D721Med (cell line): Measurements from ENCODE around the gene SH3PXD2A.
"Not testable (repeated sequence)": the region's sequence is repeated elsewhere in the genome, so short reads cannot be mapped to it uniquely, and the experiment has no call there.

Source experiments
- DNase-seq: peaks from one replicate; pipeline ENCODE4 v3.0.0; 2011; ENCODE audit warnings: low spot score; ENCODE audit not compliant: insufficient read length
- FAIRE-seq: peaks from 2 replicates; lab custom pipeline; 2011; peaks lifted over from hg19 to GRCh38; lab: Jason Lieb, UNC
- CTCF ChIP-seq: IDR thresholded peaks from 2 replicates; pipeline ENCODE4 v1.5.1; 2012; ENCODE audit warnings: mild to moderate bottlenecking, control low read depth; ENCODE audit not compliant: insufficient read depth; ENCODE audit errors: missing control alignments

SH3PXD2A gene

GRCh38 chr10:103736044-103736443 is 119.3 kb downstream of the SH3PXD2A start:
- FAIRE-seq (no peak), DNase-seq (no peak)
- TF ChIP-seq CTCF = no peak

- TF ChIP-seq CTCF = no peak
- FAIRE-seq (no peak), DNase-seq (no peak)
Observed at GRCh38 chr10:103734731-103735130, 120.6 kb downstream of the SH3PXD2A start.

GRCh38 chr10:103733045-103733419 is 122.3 kb downstream of the SH3PXD2A start:
- TF ChIP-seq CTCF = no peak
- FAIRE-seq = no peak
- no peak for DNase-seq

GRCh38 chr10:103732339-103733044 is 122.9 kb downstream of the SH3PXD2A start:
- no peak for FAIRE-seq

GRCh38 chr10:103731609-103732270 is 123.6 kb downstream of the SH3PXD2A start:
- no peak for FAIRE-seq
- TF ChIP-seq CTCF = no peak
- no peak for DNase-seq

More at GRCh38 chr10:103732339-103733044, 122.9 kb downstream of the SH3PXD2A start:
- no peak for TF ChIP-seq CTCF
- no peak for DNase-seq

- FAIRE-seq, DNase-seq: not testable (repeated sequence)
Observed at GRCh38 chr10:103731026-103731425, 124.3 kb downstream of the SH3PXD2A start.

GRCh38 chr10:103729851-103730250 is 125.5 kb downstream of the SH3PXD2A start:
- FAIRE-seq (no peak), DNase-seq (no peak)
- no peak for TF ChIP-seq CTCF
